HAP-1 (cell line): Measurements from ENCODE around the gene TNRC6C.
A peak's percentile ranks its signal among the peaks of the same experiment; 100 is the strongest.

ENCODE experiments used
- DNase-seq, 2 experiments: peaks; one replicate each; pipeline ENCODE4 v3.0.0-alpha.2; 2016 to 2020; ENCODE audit warnings: low spot score in 2 of 2
- H3K27me3 ChIP-seq: fragments of 250-450 bp; sonication (Bioruptor Pico); 2 replicates; pipeline ENCODE4 v1.5.1; 2020; ENCODE audit warnings: low read depth, mild to moderate bottlenecking, moderate library complexity
- H3K36me3 ChIP-seq: fragments of 250-450 bp; sonication (Bioruptor Pico); replicated peaks from 2 replicates; pipeline ENCODE4 v1.5.1; 2020; ENCODE audit warnings: mild to moderate bottlenecking
- H3K4me1 ChIP-seq: fragments of 250-450 bp; sonication (Bioruptor Pico); 2 replicates; pipeline ENCODE4 v1.5.1; 2020; ENCODE audit warnings: mild to moderate bottlenecking
- H3K4me3 ChIP-seq: fragments of 250-450 bp; sonication (Bioruptor Pico); 2 replicates; pipeline ENCODE4 v1.5.1; 2020; ENCODE audit warnings: mild to moderate bottlenecking, moderate library complexity
- H3K9me3 ChIP-seq: fragments of 250-450 bp; sonication (Bioruptor Pico); 2 replicates; pipeline ENCODE4 v1.5.1; 2020; ENCODE audit warnings: mild to moderate bottlenecking, moderate library complexity
- in situ Hi-C: fragments of 300-500 bp; cut with MboI; formaldehyde crosslinking; loops from 3 replicates; pipeline ENCODE4 v1.14.3; 2020; ENCODE audit warnings: low sequenced_read_pairs, inconsistent platforms, mixed read lengths

TNRC6C gene

DNA sequence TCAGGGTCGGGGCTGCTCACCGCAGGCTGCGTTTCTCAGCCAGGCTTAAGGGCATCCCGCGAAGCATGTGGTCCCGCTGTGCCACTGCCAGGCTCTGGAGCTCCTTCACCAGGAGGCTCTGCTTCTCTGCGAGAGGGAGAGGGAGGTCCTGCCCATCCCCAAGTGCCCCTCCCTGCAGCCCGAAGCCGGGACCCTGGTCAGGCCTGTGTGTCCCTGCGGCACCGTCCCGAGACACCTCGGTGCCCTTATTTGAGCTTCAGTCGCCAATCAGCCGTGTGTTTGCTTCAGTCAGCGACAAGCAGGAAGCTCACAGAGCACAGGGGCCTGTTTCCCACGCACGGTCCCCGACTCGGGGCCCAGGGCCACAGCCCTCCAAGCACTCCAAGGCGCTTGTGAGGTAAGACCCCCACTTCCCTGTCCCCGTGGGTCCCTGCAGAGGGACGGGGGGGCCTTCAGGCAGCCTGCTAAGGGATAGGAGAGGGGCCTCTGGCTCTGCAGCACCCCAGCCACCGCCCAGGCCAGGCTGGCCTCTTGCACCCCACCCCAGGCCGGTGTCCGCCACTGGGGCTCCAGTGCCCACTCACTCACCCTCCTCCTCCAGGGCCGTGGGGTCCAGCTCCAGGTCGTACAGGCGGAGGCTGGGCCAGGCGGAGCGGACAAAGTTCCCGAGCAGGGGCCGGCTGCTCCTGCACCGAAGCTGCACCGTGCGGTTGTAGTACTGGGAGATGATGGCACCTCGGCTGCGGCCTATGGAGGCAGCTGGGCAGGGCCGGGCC lies 166.8 kb downstream of the TNRC6C start:
- H3K4me1 ChIP-seq = peaks cover 4% of the 10 kb centered on the region; the same call in 1 of the 2 replicates
- in situ Hi-C loops = no loop called here

DNA sequence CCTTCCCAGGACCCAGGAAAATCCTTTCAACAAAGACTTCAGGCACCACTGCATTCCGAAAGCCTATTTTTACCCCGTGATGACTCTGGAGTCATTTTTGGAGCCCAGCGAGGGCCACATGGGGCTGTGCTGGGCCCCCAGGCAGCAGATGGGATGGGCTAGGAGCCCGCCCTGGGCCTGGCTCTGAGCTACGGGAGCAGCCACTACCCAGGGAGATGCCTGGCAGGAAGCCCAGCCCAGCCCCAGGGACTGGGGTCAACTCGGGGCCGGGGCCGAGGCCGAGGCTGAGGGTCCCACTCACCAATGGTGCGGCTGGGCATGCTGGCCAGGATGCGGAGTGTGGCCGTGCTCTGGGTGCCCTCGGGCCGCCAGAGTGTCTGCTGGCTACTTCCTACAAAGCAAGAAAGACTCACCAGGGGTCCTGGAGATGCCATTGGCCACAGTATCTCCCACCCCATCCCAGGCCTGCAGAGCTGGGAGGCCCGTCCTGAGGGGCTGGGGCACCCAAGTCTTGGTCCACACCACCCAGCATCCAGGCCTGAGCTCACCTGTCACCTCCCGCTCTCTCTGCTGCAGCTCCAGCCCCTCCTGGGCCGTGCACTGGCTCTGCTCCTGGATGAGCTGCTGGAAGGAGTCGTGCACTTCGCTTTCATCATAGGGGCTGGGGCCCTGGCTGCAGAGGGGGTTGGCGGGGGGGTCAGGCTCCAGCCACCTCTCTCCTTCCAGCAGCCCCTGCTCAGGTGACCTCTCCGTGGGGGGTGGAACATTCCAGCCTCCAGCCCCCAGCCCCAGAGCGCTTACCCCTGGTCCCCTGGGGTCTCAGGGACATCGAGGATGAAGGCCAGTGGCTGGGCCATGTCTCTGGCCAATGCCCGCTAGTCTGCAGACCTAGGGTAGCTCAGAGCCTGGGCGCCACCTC lies 167.7 kb downstream of the TNRC6C start:
- Histone ChIP-seq H3K4me1 (peaks cover 4% of the 10 kb centered on the region; the same call in 1 of the 2 replicates), H3K36me3 (no peaks in the 10 kb centered on the region), H3K27me3 (peaks cover under 1% of the 10 kb centered on the region; the same call in 1 of the 2 replicates), H3K9me3 (no peaks in the 10 kb centered on the region), H3K4me3 (no peak overlapping the region)
- no peak for DNase-seq
- in situ Hi-C loops = no loop called here

More for the DNA sequence above, 166.8 kb downstream of the TNRC6C start:
- H3K4me3 ChIP-seq = no peak overlapping the region
- H3K36me3 ChIP-seq = no peaks in the 10 kb centered on the region
- no peaks in the 10 kb centered on the region for H3K27me3 ChIP-seq
- no peaks in the 10 kb centered on the region for H3K9me3 ChIP-seq
- DNase-seq = no peak

DNA sequence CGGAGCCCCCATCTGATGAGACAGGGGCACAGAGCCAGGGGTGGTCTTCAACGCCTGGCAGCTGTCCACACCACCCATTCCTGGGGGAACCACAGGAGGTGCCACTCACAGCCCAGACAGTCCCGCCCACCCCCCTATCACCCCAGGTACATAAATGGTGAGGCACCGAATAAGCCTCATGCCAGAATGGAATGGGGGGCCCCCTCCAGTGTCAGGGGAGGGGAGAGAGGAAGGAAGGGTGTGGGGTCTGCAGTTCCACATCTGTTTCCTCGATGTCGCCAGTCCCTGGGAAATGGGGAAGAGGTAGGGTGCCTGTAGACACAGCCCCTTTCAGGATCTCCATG lies 168.4 kb downstream of the TNRC6C start:
- H3K4me3 ChIP-seq = no peak overlapping the region
- peaks cover 3% of the 10 kb centered on the region for H3K27me3 ChIP-seq
- no peak for DNase-seq
- H3K9me3 ChIP-seq = no peaks in the 10 kb centered on the region
- in situ Hi-C loops = no loop called here
- H3K4me1 ChIP-seq = peaks cover 4% of the 10 kb centered on the region; the same call in 1 of the 2 replicates
- no peaks in the 10 kb centered on the region for H3K36me3 ChIP-seq

DNA sequence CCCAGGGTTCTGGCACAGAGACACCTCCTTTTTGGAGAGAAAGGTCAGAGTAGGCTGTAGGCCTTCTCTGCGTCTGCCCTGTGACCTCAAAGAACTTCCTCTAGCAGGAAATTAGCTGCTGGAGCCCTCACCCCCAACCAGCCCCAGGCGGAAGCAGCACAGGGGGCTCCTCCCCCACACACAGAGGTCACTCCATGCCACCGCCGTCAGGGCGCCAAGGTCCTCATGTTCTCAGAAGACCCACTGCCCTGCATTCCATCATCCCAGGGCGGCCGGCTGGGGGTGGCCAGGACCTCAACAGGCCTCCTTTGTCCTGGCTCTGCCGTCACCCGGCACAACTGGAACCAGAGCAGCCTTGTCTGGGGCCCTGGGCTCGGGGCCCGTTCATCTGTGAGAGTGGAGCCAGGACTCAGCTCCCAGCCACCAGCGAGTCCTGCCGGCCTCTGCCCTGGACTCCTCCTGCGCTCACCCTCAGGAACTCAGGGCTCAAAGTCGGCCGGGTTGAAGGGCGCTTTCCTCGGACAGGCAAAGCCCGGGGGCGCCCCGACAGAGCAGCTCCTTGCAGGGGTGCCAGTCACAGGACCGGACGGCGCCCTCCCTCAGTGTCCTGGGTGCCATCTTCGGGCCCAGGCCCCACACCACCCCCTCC lies 168.9 kb downstream of the TNRC6C start:
- Histone ChIP-seq H3K36me3 (no peaks in the 10 kb centered on the region), H3K4me1 (peaks cover 4% of the 10 kb centered on the region; the same call in 1 of the 2 replicates), H3K27me3 (peaks cover 3% of the 10 kb centered on the region), H3K9me3 (no peaks in the 10 kb centered on the region), H3K4me3 (peak overlapping the region; percentile 59)
- in situ Hi-C loops = no loop called here
- no peak for DNase-seq

DNA sequence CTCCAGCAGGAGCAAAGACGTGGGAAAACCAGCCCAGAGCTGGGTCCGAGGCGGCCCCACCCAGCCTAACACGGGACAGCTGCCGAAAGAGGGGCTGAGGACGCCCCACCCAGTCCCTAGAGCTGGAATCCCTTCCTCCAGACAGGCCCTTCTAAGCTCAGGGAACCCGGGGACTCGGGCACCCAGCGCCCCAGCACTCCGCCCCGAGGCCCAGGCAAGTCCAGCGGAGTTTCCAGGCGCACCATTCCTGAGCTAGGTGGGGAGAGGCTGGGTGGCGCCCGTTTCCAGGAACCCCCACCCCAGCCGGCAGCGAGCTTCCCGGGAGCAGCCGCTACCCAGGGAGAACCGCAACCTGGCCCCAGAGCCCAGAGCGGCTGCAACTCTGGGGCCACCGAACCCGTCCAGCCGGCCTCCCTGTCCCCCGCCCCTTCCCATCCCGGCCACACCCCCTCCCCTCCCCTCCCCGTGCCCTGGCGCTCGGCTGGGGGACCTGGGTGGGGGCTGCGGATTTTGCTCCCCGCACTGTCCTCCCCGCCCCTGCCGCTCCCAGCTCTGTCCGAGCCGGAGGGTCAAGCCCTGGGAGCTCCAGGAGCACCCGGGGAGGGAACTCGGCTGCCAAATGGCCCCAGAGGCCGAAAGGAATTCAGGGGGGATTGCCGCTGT lies 169.5 kb downstream of the TNRC6C start:
- H3K4me1 ChIP-seq = peaks cover 4% of the 10 kb centered on the region; the same call in 1 of the 2 replicates
- in situ Hi-C loops = no loop called here
- peaks cover 3% of the 10 kb centered on the region for H3K27me3 ChIP-seq
- no peaks in the 10 kb centered on the region for H3K9me3 ChIP-seq
- H3K36me3 ChIP-seq = no peaks in the 10 kb centered on the region
- DNase-seq = peak in 1 of 2 experiments; percentile 59
- H3K4me3 ChIP-seq = peak overlapping the region; percentile 59

DNA sequence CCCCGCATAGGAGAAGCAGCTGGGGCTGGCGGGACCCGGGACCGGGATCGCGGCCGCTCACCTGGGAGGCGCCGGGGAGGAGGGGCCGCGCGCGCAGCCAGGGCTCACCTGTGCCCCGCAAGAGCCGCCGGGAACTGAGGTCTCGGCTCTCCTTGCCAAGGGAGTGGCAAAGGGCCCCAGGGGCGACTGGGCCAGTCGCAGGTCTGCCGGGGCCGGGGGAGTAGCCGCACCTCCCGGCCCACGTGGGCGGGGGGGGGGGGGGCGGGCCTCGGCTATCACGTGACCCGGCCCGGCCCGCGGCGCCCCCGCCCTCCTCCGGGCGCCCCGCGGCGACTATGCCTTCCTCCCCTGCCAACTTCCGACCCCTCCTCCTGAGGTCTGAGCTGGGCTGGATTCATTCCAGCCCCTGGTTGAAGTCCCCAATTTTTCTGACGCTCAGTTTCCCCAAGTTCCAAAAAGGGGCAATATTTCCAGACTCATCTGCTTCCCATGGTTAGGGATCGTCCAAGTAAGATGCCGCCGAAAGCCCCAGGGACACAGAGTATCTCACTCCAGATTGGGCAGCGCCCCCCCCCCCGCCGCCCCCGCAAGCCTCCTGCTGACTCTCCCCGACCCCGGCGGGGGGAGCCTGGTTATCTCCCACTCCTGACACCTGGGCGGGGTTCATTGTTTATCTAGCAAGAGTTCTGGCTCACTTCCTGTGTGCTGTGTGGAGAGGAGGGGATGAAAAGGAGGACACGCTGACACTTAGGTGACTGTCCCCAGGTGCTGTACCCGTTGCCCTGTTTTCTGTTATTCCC lies 170.2 kb downstream of the TNRC6C start, which contains the start of gene TMC6:
Gene TMC6, minus strand, starts transcription at position 205 of the 800 bp plus-strand sequence. CDS start 1,923 bp downstream, outside the sequence.
- peak within 1 kb of the TSS; percentile 59 for H3K4me3 ChIP-seq
- H3K36me3 ChIP-seq = no peaks in the 10 kb centered on the region
- peak; percentile 31 to 75 for DNase-seq
- no peaks in the 10 kb centered on the region for H3K9me3 ChIP-seq
- in situ Hi-C loops = no loop called here
- peaks cover 4% of the 10 kb centered on the region; the same call in 1 of the 2 replicates for H3K4me1 ChIP-seq
- H3K27me3 ChIP-seq = peaks cover 3% of the 10 kb centered on the region

DNA sequence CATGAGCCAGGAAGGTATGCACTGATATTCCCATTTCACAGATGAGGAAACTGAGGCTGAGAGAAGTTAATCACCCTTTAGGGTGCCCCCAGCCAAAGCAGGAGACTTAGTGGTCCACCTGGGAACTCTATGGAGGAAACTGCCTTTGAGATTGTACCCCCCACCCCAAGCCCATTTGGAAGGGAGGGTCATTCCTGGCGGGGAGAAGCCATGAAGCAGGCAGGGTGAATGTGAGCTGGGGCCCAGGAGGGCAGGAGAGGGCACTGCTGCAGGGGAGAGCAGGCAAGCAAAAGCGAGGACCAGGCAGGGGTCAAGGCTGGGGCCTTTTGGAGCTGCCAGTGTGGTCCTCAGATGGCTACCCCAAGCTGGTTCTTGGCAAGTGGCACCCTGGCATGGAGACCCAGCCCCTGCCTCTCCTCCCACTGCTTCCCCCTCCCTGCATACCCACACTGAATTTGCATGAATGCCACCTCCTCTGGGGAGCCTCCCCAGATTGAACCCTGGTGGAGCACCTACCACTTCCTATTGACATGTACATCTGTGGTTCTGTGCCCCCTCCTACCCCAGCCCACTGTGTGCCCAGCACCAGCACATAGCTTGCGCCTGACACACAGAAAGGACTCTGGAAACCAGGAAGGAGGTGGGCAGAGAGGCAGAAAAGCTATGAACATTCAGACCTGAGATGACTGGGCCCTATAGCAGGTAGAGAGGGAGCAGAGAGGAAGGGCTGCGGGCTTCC lies 171.0 kb downstream of the TNRC6C start:
- Histone ChIP-seq H3K36me3 (no peaks in the 10 kb centered on the region), H3K4me3 (no peak overlapping the region; the same call in 1 of the 2 replicates), H3K4me1 (peaks cover 4% of the 10 kb centered on the region; the same call in 1 of the 2 replicates), H3K27me3 (peaks cover 3% of the 10 kb centered on the region), H3K9me3 (no peaks in the 10 kb centered on the region)
- DNase-seq = no peak
- in situ Hi-C loops = no loop called here

DNA sequence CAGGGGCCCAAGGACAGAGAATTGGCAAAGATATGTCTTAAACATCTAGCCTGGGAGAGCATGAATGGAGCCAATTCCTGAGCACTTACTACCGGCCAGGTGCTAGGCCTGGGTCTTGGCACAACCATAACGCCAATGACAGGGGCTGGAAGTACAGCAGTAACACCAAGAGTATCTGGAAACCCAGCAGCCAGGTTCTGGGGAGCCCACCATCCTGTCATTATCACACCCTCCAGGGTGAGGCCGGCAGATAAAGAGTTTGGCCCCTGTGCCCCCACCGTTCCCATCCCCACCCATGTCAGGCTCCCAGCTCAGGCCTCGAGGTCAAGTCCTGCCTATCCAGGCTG lies 171.6 kb downstream of the TNRC6C start:
- DNase-seq = no peak
- Histone ChIP-seq H3K4me3 (no peak overlapping the region), H3K9me3 (no peaks in the 10 kb centered on the region), H3K36me3 (no peaks in the 10 kb centered on the region), H3K4me1 (peaks cover 4% of the 10 kb centered on the region; the same call in 1 of the 2 replicates), H3K27me3 (peaks cover 3% of the 10 kb centered on the region)
- in situ Hi-C loops = no loop called here

DNA sequence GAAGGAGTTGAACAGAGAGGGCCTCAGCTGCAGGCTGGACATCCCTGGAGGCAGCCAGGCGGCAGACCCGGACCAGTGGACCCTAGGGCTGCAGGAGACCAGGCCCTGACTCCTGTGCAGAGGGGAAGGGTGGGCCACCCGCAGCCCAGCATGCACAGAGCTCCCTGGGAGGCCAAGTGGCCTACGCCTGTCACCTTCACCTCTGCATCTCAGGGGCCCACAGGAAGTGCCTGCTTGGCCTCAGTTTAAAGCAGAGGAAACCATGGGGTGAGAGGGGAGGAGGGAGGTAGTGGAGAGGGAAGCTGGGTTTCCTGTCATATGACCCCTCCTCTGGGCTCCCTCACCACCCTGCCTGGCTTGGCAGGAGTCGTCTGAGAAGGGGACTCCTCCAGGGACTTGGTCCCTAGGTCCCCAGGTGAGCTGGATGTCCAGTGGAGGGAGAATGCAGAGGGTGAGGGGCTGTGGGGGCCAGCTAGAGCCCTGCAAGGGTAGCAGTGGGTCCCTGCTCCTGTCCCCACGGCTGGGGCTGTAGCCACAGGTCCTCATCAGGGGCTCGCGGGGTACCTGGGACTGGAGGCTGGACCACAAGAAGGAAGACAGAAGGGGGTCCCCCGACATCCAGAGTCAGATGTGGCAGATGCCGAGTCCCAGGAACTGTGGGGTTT lies 172.1 kb downstream of the TNRC6C start, which contains the start of gene TMC8:
Gene TMC8, plus strand, starts transcription at position 335 of the 665 bp plus-strand sequence. CDS start 818 bp downstream, outside the sequence.
- Histone ChIP-seq H3K4me3 (no peak within 1 kb of the TSS), H3K36me3 (no peaks in the 10 kb centered on the region), H3K9me3 (no peaks in the 10 kb centered on the region), H3K4me1 (peaks cover 4% of the 10 kb centered on the region; the same call in 1 of the 2 replicates), H3K27me3 (peaks cover 3% of the 10 kb centered on the region)
- no peak for DNase-seq
- in situ Hi-C loops = no loop called here

DNA sequence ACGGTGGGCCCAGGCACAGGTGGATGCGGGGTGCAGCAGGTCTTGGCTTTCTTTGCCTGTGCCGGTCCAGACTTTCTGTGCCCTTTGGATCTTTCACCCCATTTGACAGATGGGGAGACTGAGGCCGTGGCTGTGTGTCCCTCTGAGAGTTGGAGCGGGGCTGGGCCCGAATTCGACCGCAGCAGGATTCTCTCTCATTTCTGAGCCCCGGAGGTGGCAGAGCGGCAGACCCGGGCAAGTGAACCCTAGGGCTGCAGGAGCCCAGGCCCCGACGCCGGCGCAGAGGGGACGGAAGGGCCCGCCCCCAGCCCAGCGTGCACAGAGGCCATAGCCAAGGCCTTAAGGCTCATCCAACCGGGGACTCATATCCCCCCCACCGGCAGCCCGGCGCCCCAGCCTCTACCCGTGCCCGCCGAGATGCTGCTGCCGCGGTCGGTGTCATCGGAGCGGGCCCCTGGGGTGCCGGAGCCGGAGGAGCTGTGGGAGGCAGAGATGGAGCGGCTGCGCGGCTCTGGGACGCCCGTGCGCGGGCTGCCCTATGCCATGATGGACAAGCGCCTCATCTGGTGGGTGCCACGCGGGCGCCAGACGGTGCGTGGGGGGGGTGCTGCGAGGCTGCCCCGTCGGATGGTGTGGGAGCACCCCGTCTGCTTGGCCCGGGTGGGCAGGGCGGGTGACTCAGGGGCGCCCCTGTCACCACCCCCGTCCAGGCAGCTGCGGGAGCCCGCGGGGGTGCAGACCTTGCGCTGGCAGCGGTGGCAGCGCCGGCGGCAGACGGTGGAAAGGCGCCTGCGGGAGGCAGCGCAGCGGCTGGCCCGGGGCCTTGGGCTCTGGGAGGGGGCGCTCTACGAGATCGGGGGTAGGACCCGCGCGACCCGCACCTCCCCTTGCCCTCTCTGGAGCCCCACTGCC lies 172.9 kb downstream of the TNRC6C start:
- in situ Hi-C loops = no loop called here
- Histone ChIP-seq H3K4me3 (no peak overlapping the region), H3K36me3 (no peaks in the 10 kb centered on the region), H3K4me1 (peaks cover 4% of the 10 kb centered on the region; the same call in 1 of the 2 replicates), H3K27me3 (peaks cover 3% of the 10 kb centered on the region), H3K9me3 (no peaks in the 10 kb centered on the region)
- no peak for DNase-seq
